Measurements from ENCODE around the gene KCNH6.

Gene KCNH6

DNA sequence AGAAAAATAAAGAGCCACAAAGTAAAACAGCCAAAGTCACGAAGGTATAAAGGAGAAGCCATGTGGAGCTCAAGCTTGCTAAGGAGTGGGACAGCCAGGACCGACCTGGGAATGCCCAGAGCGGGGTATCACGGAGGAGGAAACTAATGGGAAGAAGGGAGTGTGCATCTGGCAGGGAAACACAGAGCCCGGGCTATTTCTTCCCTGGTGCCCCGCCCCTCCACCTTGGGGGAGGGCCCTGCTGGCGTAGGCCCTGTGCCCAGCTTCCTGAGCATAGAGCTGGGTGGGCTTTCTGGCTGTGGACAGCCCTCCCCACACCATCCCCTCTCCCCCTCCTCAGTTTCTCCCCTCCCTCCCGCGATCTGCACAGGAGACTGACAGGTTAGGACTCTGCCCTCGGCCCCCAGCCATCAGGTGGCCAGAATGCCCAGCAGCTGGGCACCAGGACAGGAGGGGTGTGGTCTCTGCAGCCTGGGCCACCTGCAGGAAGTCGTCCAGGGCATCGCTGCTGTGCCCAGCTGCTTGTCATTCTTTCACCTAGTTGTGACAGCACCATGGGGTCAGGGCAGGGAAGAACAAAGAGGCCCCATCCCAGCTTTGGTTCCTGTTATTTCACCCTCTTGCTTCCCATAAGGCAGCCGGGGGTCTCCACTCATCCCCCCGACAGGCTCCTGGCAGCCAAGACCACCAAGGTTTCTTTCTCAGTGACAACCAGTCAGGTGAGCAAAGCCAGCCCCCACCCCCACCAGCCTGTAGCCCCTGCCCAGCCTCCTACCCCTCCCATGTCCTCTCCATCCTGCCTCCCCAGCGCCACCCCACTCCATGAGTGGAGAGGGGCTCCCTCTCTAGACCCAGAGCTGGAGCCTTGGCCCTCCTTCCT lies 20.0 kb downstream of the KCNH6 start:
- no peak overlapping the region for H3K4me3 ChIP-seq (ENCODE audit: low read depth, low read length)
- TF ChIP-seq, protein P1, sequence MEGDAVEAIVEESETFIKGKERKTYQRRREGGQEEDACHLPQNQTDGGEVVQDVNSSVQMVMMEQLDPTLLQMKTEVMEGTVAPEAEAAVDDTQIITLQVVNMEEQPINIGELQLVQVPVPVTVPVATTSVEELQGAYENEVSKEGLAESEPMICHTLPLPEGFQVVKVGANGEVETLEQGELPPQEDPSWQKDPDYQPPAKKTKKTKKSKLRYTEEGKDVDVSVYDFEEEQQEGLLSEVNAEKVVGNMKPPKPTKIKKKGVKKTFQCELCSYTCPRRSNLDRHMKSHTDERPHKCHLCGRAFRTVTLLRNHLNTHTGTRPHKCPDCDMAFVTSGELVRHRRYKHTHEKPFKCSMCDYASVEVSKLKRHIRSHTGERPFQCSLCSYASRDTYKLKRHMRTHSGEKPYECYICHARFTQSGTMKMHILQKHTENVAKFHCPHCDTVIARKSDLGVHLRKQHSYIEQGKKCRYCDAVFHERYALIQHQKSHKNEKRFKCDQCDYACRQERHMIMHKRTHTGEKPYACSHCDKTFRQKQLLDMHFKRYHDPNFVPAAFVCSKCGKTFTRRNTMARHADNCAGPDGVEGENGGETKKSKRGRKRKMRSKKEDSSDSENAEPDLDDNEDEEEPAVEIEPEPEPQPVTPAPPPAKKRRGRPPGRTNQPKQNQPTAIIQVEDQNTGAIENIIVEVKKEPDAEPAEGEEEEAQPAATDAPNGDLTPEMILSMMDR (IDR thresholded peaks at IDR 0.05; ENCODE audit: insufficient read depth, low read depth, low read length, missing control alignments), result no peak
- DNase-seq (ENCODE audit: low read depth), result no peak

DNA sequence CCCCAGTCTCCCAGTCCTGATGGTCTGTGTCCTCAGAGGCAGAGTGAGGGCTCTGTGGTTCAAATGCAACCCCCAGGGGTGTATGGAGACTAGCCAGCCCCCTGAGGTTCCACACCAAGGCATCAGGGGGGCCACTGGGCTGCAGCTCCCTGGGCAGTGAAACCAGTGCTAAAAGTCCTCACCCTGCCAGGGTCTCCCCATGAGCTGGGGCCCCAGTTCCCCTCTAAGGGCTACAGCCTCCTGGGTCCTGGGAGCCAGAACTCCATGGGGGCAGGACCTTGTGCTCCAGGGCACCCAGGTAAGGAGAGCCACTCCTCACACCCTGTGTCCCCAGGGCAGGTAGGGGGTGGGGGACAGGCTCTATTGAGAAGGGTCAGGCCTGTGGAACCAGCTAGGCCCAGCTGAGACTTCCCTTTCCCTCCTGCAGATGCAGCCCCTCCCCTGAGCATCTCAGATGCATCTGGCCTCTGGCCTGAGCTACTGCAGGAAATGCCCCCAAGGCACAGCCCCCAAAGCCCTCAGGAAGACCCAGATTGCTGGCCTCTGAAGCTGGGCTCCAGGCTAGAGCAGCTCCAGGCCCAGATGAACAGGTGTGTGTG lies 20.8 kb downstream of the KCNH6 start:
- no peak overlapping the region for H3K4me3 ChIP-seq (ENCODE audit: low read depth, low read length)
- TF ChIP-seq, protein P1 (IDR thresholded peaks at IDR 0.05; ENCODE audit: insufficient read depth, low read depth, low read length, missing control alignments), result no peak
- DNase-seq (ENCODE audit: low read depth), result no peak

DNA sequence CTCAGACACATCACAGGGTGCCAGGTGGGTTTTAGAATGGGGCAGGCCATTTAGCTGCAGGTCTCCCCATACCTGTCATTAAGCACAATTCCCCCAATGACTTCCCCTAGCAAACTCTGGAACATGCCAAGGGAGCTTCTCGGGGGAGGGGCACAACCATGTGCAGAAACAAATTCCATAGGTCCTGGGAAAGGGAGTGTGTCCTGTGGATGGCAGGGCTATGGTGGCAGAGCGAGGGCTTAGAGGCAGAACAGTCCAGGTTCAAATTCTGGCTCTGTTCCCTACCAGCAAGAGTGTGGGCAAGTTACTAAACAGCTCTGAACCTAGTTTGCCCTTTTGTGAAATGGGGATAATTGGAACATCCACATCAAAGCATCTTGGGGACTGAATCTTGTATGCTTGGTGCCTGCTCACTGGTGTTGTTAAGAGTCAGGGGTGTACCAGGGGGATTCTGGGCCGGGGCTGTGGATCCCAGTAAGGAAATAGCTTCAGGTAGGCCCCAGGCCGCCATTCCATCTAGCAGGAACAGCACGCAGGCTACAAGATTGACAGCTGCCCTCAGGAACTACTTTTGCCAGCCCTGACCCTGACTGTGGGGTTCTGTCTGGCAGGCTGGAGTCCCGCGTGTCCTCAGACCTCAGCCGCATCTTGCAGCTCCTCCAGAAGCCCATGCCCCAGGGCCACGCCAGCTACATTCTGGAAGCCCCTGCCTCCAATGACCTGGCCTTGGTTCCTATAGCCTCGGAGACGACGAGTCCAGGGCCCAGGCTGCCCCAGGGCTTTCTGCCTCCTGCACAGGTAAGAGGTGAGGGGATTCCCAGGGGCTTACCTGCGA lies 21.5 kb downstream of the KCNH6 start:
- TF ChIP-seq, protein P1 (IDR thresholded peaks at IDR 0.05; ENCODE audit: insufficient read depth, low read depth, low read length, missing control alignments), result no peak
- no peak for DNase-seq (ENCODE audit: low read depth)
- H3K4me3 ChIP-seq (ENCODE audit: low read depth, low read length), result no peak overlapping the region

DNA sequence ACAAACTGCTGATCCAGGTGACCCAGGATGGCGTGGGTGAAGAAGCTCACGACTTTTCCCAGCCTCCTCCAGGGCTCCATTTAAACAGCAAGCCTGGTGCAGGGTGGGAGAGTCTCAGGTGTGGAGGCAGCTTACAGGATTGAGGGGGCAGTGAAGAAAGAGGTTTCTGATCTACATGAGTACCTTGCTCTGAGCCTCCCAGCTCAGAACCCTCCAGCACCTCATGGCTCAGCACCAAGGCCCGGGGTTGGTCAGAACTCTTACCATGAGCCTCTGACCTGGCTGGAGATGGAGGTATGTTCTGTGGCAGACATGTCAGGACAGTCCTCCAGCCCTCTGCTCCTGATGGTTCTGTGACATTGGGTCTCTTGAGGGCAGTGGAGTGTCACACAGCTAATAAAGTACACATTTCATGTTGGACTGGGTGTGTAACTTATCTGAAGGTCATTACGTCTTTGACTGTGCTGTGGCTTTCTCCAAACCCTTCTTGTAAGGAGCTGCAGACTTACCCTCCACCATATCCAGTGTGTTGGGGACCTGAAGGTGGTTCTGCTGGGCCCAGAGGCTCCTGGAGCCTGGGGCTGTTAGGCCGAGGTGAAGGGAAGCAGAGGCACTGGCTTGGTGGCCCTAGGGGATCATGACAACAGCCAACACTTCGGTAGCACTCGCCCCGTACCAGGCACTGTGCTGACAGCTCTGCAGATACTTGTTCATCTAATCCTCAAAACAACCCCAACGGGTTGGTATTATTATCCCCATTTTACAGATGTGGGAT lies 23.3 kb downstream of the KCNH6 start:
- TF ChIP-seq, protein P1 (IDR thresholded peaks at IDR 0.05; ENCODE audit: insufficient read depth, low read depth, low read length, missing control alignments), result no peak
- DNase-seq (ENCODE audit: low read depth), result no peak
- H3K4me3 ChIP-seq (ENCODE audit: low read depth, low read length), result no peak overlapping the region

DNA sequence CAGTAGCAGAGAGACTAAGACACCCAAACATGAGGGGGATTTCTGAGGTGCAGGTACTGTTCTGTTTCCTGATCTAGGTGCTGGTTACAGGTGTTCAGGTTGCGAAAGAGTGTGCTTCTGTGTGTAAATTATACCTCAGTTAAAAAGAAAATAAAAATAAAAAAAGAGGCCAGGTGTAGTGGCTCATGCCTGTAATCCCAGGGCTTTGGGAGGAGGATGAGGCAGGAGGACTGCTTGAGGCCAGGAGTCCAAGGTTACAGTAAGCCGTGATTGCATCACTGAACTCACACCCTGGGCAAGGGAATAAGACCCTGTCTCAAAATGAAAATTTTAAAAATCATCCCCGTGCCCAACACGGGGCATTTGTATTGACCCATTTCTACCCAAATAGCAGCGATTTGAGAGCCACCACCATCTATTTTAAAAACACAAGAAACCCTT lies 23.9 kb downstream of the KCNH6 start:
- H3K4me3 ChIP-seq (ENCODE audit: low read depth, low read length), result no peak overlapping the region
- DNase-seq (ENCODE audit: low read depth), result no peak
- TF ChIP-seq, protein P1 (IDR thresholded peaks at IDR 0.05; ENCODE audit: insufficient read depth, low read depth, low read length, missing control alignments), result no peak

DNA sequence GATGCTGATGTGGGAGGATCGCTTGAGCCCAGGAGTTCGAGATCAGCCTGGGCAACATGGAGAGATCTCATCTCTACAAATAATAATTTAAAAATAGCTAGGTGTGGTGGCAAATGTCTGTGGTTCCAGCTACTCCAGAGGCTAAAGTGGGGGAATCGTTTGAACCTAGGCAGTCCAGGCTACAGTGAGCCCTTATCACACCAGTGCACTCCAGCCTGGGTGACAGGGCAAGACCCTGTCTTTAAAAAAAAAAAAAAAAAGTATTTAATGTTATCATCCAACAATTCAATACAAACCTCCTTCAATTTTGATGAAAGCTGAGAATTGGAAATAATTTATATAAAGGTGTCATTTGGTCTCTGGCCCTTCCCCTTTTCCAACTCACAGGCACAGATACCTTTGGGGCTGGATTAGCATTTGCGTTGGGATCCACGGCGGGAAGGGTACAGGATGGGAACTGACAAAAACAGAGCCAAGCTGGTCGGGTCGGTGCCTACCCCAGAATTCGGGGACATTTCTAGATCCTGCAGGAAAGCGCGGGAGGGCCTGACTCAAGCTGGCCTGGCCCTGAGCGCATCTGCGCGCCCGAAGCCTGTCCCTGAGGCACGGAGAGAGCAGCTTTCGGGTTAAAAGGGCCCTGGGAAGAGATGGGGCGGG lies 26.3 kb downstream of the KCNH6 start:
- DNase-seq (ENCODE audit: low read depth), result no peak
- peak overlapping the region; percentile 57 for H3K4me3 ChIP-seq (ENCODE audit: low read depth, low read length)
- TF ChIP-seq, protein P1 (IDR thresholded peaks at IDR 0.05; ENCODE audit: insufficient read depth, low read depth, low read length, missing control alignments), result no peak
